Trophoblast cell (in vitro differentiated cells and primary cell): Measurements from ENCODE around the gene DIAPH3.

Source experiments
- DNase-seq, 2 donors: peaks; one replicate each; pipeline ENCODE4 v3.0.0-alpha.2; 2016
- H2AFZ ChIP-seq: 2 replicates; pipeline ENCODE4 v1.6.1; 2013; ENCODE audit warnings: low read length, moderate library complexity, mild to moderate bottlenecking; ENCODE audit not compliant: insufficient read depth, poor library complexity
- H2AK5ac ChIP-seq: 2 replicates; pipeline ENCODE4 v1.6.1; 2013; ENCODE audit warnings: mild to moderate bottlenecking, low read length
- H2BK120ac ChIP-seq: 2 replicates; pipeline ENCODE4 v1.6.1; 2013; ENCODE audit warnings: low read length, mild to moderate bottlenecking, moderate library complexity; ENCODE audit not compliant: insufficient read depth, poor library complexity
- H2BK12ac ChIP-seq: 2 replicates; pipeline ENCODE4 v1.6.1; 2013; ENCODE audit warnings: mild to moderate bottlenecking, low read length, moderate library complexity
- H2BK5ac ChIP-seq: 2 replicates; pipeline ENCODE4 v1.6.1; 2013; ENCODE audit warnings: low read length, low read depth, moderate library complexity, mild to moderate bottlenecking; ENCODE audit not compliant: poor library complexity
- H3K14ac ChIP-seq: 2 replicates; pipeline ENCODE4 v1.6.1; 2013; ENCODE audit warnings: mild to moderate bottlenecking, low read length
- H3K18ac ChIP-seq: 2 replicates; pipeline ENCODE4 v1.6.1; 2013; ENCODE audit warnings: mild to moderate bottlenecking, low read length
- H3K23ac ChIP-seq: 2 replicates; pipeline ENCODE4 v1.6.1; 2013; ENCODE audit warnings: low read length
- H3K27ac ChIP-seq: 2 replicates; pipeline ENCODE4 v1.5.1; 2013; ENCODE audit warnings: low read depth, mild to moderate bottlenecking, inconsistent platforms, low read length, moderate library complexity
- H3K27me3 ChIP-seq: 2 replicates; pipeline ENCODE4 v1.6.1; 2013; ENCODE audit warnings: inconsistent platforms, mild to moderate bottlenecking, low read length, moderate library complexity; ENCODE audit not compliant: insufficient read depth
- H3K36me3 ChIP-seq, 2 experiments: 1 replicate in 1 of 2; 2 replicates in 1 of 2; pipeline ENCODE4 v1.6.1; 2013; ENCODE audit warnings: low read length in 2 of 2, mild to moderate bottlenecking in 2 of 2, moderate library complexity in 1 of 2; ENCODE audit not compliant: insufficient read depth in 2 of 2, control insufficient read depth in 1 of 2
- H3K4ac ChIP-seq: 2 replicates; pipeline ENCODE4 v1.6.1; 2013; ENCODE audit warnings: low read depth, mild to moderate bottlenecking, low read length, moderate library complexity
- H3K4me1 ChIP-seq, 2 experiments: 1 replicate in 1 of 2; 2 replicates in 1 of 2; pipeline ENCODE4 v1.6.1; 2013; ENCODE audit warnings: low read length in 2 of 2, mild to moderate bottlenecking in 2 of 2, moderate library complexity in 1 of 2; ENCODE audit not compliant: insufficient read depth in 2 of 2, control insufficient read depth in 1 of 2
- H3K4me2 ChIP-seq: 2 replicates; pipeline ENCODE4 v1.6.1; 2013; ENCODE audit warnings: inconsistent platforms, mild to moderate bottlenecking, low read length, moderate library complexity
- H3K4me3 ChIP-seq: 2 replicates; pipeline ENCODE4 v1.5.1; 2013; ENCODE audit warnings: mild to moderate bottlenecking, low read depth, low read length, inconsistent platforms
- H3K79me1 ChIP-seq: one replicate; pipeline ENCODE4 v1.6.1; 2013; ENCODE audit warnings: low read length
- H3K79me2 ChIP-seq: 2 replicates; pipeline ENCODE4 v1.6.1; 2013; ENCODE audit warnings: low read length, mild to moderate bottlenecking; ENCODE audit not compliant: control insufficient read depth, insufficient read depth, poor library complexity
- H3K9ac ChIP-seq: 2 replicates; pipeline ENCODE4 v1.6.1; 2013; ENCODE audit warnings: mild to moderate bottlenecking, low read length
- H3K9me3 ChIP-seq: 2 replicates; pipeline ENCODE4 v1.6.1; 2013; ENCODE audit warnings: low read depth, mild to moderate bottlenecking, control low read depth, inconsistent platforms, low read length; ENCODE audit not compliant: insufficient read depth
- H4K12ac ChIP-seq: 2 replicates; pipeline ENCODE4 v1.6.1; 2013; ENCODE audit warnings: low read depth, mild to moderate bottlenecking, low read length, moderate library complexity
- H4K8ac ChIP-seq: 2 replicates; pipeline ENCODE4 v1.6.1; 2013; ENCODE audit warnings: low read depth, mild to moderate bottlenecking, low read length, moderate library complexity
- H4K91ac ChIP-seq: one replicate; pipeline ENCODE4 v1.6.1; 2013; ENCODE audit warnings: low read depth, mild to moderate bottlenecking, low read length, moderate library complexity
- WGBS: extraction: QIAGEN DNeasy Blood & Tissue Kit; methylation state at CpG from one replicate; pipeline ENCODE4 v1.1.7; 2013; ENCODE audit warnings: missing lambda C conversion rate; ENCODE audit not compliant: insufficient read length, insufficient coverage; ENCODE audit errors: extremely low coverage; 5-methylcytosine and 5-hydroxymethylcytosine counted together

Gene DIAPH3

GRCh38 chr13:59809564-59809963 lies 354.2 kb downstream of the DIAPH3 start:
- Histone ChIP-seq H3K18ac (no peak overlapping the region), H3K4ac (no peak overlapping the region)

GRCh38 chr13:59806801-59807200 lies 356.9 kb downstream of the DIAPH3 start:
- Histone ChIP-seq H3K36me3 (no peaks in the 10 kb centered on the region), H3K4me3 (no peak overlapping the region), H3K18ac (no peak overlapping the region), H2BK120ac (no peak overlapping the region), H3K4me1 (no peaks in the 10 kb centered on the region), H2BK12ac (no peak overlapping the region), H4K8ac (no peak overlapping the region), H3K23ac (no peak overlapping the region), H3K9ac (no peak overlapping the region), H2AK5ac (no peak overlapping the region), H3K9me3 (no peaks in the 10 kb centered on the region), H2BK5ac (no peak overlapping the region), H3K27ac (no peak overlapping the region), H4K91ac (no peak overlapping the region), H2AFZ (no peak overlapping the region), H3K79me1 (no peaks in the 10 kb centered on the region), H3K27me3 (no peaks in the 10 kb centered on the region), H3K14ac (no peak overlapping the region), H3K4me2 (no peak overlapping the region), H3K4ac (no peak overlapping the region), H4K12ac (no peak overlapping the region), H3K79me2 (no peaks in the 10 kb centered on the region)
- no peak for DNase-seq

More at GRCh38 chr13:59809564-59809963, 354.2 kb downstream of the DIAPH3 start:
- DNase-seq: no peak
- no peak overlapping the region for H4K8ac ChIP-seq
- H2BK12ac ChIP-seq: no peak overlapping the region
- H2BK5ac ChIP-seq: no peak overlapping the region
- no peak overlapping the region for H3K14ac ChIP-seq
- no peak overlapping the region for H3K9ac ChIP-seq
- no peaks in the 10 kb centered on the region for H3K79me1 ChIP-seq
- no CpG with 5 or more reads among the region's 3 CpGs for WGBS
- no peaks in the 10 kb centered on the region for H3K79me2 ChIP-seq
- H4K12ac ChIP-seq: no peak overlapping the region
- no peak overlapping the region for H2BK120ac ChIP-seq
- H3K4me2 ChIP-seq: no peak overlapping the region
- H3K36me3 ChIP-seq: no peaks in the 10 kb centered on the region
- H3K27me3 ChIP-seq: no peaks in the 10 kb centered on the region
- H4K91ac ChIP-seq: no peak overlapping the region
- H3K9me3 ChIP-seq: no peaks in the 10 kb centered on the region
- no peak overlapping the region for H3K23ac ChIP-seq
- no peak overlapping the region for H3K27ac ChIP-seq
- H3K4me3 ChIP-seq: no peak overlapping the region
- no peak overlapping the region for H2AFZ ChIP-seq
- H2AK5ac ChIP-seq: no peak overlapping the region
- no peaks in the 10 kb centered on the region for H3K4me1 ChIP-seq

GRCh38 chr13:59801107-59801880 lies 362.4 kb downstream of the DIAPH3 start:
- Histone ChIP-seq H2AFZ (no peak overlapping the region), H2BK12ac (no peak overlapping the region), H3K9ac (no peak overlapping the region), H4K8ac (no peak overlapping the region), H3K18ac (no peak overlapping the region), H3K4me1 (no peaks in the 10 kb centered on the region), H3K27me3 (no peaks in the 10 kb centered on the region), H3K79me1 (no peaks in the 10 kb centered on the region), H4K12ac (no peak overlapping the region), H3K4me2 (no peak overlapping the region), H2BK5ac (no peak overlapping the region), H3K79me2 (no peaks in the 10 kb centered on the region), H4K91ac (no peak overlapping the region), H2AK5ac (no peak overlapping the region), H3K4me3 (no peak overlapping the region), H3K9me3 (no peaks in the 10 kb centered on the region), H3K36me3 (no peaks in the 10 kb centered on the region), H2BK120ac (no peak overlapping the region), H3K14ac (no peak overlapping the region), H3K23ac (no peak overlapping the region), H3K4ac (no peak overlapping the region), H3K27ac (no peak overlapping the region)
- DNase-seq: no peak

GRCh38 chr13:59793107-59793506 lies 370.6 kb downstream of the DIAPH3 start:
- Histone ChIP-seq H3K18ac (no peak overlapping the region), H2AFZ (no peak overlapping the region), H3K36me3 (no peaks in the 10 kb centered on the region), H2BK5ac (no peak overlapping the region), H4K12ac (no peak overlapping the region), H2BK12ac (no peak overlapping the region), H4K91ac (no peak overlapping the region), H3K14ac (no peak overlapping the region), H3K4me2 (no peak overlapping the region), H3K79me2 (no peaks in the 10 kb centered on the region), H3K27ac (no peak overlapping the region), H3K9me3 (no peaks in the 10 kb centered on the region), H3K4me3 (no peak overlapping the region), H4K8ac (no peak overlapping the region), H3K4ac (no peak overlapping the region), H3K9ac (no peak overlapping the region), H2BK120ac (no peak overlapping the region), H2AK5ac (no peak overlapping the region), H3K4me1 (no peaks in the 10 kb centered on the region), H3K27me3 (no peaks in the 10 kb centered on the region), H3K79me1 (no peaks in the 10 kb centered on the region), H3K23ac (no peak overlapping the region)
- DNase-seq: no peak
- 100% methylated on average over 1 of the region's 2 CpGs for WGBS
